Activated naive CD4-positive, alpha-beta T cell treated with anti-CD3 and anti-CD28 coated beads, Interleukin-2, amount 50 U/mL, for 72 hours (primary cell): Measurements from ENCODE around the gene EBI3. TPM values are rescaled to one million over a fixed set of nuclear protein-coding genes. Genes with fewer than 3 reads are reported as not detected.
A peak's percentile ranks its signal among the peaks of the same experiment; 100 is the strongest.
"Not testable (repeated sequence)": the region's sequence is repeated elsewhere in the genome, so short reads cannot be mapped to it uniquely, and the experiment has no call there.

Source experiments
- ATAC-seq, 2 donors: fragments of 150-1000 bp; cut with Tn5 transposase; 2 replicates each; pipeline ENCODE4 v1.10.0; 2021; ENCODE audit warnings: mild to moderate bottlenecking in 2 of 2, moderate library complexity in 2 of 2
- DNase-seq, 2 donors: peaks; one replicate each; pipeline ENCODE4 v3.0.0; 2021 to 2022; ENCODE audit warnings: low spot score in 2 of 2
- H3K27ac Mint-ChIP-seq, 2 donors: one replicate each; pipeline ENCODE4 v1.8.0; 2022; ENCODE audit warnings: mild to moderate bottlenecking in 2 of 2, mixed read lengths in 2 of 2
- H3K36me3 Mint-ChIP-seq, 2 donors: one replicate each; pipeline ENCODE4 v1.8.0; 2022; ENCODE audit warnings: mixed read lengths in 2 of 2
- H3K9me3 Mint-ChIP-seq, 2 donors: one replicate each; pipeline ENCODE4 v1.8.0; 2022; ENCODE audit warnings: mixed read lengths in 2 of 2
- total RNA-seq, 2 donors: library from RNA; stranded (reverse); gene quantifications; one replicate each; pipeline ENCODE4 v1.2.3, GENCODE V29; 2022

Gene EBI3
- total RNA-seq, 2 donors from 2014 or later: 1.4 to 34.9 TPM

DNA sequence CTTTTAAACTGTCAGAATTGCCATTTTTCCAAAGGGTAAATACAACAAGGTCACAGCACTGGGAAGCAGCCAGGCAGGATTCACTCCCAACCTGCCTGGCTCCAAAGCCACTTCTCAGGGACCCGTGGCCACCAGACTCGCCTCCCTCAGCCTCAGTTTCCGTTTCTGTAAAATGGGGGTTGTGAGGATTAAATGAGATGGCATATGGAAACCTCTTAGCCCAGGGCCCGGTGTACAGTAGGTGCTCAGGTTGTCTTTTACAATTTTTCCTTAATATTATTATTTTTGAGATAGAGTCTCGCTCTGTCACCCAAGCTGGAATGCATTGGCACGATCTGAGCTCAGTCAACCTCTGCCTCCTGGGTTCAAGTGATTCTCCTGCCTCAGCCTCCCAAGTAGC is 27.7 kb downstream of the EBI3 start:
- no peak for ATAC-seq
- peaks cover 20 to 33% of the 10 kb centered on the region in 2 donors for H3K36me3 Mint-ChIP-seq
- no peak overlapping the region for H3K27ac Mint-ChIP-seq
- H3K9me3 Mint-ChIP-seq: peaks cover 0 to 7% of the 10 kb centered on the region in 2 donors
- no peak for DNase-seq

DNA sequence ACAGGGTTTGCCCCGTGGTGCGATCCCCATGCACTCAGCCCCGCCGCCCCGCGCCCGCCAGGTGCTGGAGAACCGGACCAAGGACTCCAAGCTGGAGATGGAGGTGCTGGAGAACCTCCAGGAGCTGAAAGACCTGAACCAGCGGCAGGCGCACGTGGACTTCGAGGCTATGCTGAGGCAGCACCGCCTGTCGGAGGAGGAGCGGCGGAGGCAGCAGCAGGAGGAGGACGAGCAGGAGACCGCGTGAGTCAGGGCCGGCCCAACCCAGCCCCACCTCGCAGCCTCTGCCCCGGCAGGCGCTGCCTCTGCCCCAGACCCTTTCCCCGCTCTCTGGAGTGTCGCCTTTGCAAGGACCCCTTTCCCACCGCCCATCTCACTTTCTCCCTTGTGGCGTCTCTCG is 28.9 kb downstream of the EBI3 start:
- Mint-ChIP-seq H3K9me3 (peaks cover 0 to 7% of the 10 kb centered on the region in 2 donors), H3K36me3 (peaks cover 20 to 29% of the 10 kb centered on the region in 2 donors), H3K27ac (no peak overlapping the region)
- no peak for DNase-seq
- ATAC-seq: peak in 1 of 2 donors; percentile 39

DNA sequence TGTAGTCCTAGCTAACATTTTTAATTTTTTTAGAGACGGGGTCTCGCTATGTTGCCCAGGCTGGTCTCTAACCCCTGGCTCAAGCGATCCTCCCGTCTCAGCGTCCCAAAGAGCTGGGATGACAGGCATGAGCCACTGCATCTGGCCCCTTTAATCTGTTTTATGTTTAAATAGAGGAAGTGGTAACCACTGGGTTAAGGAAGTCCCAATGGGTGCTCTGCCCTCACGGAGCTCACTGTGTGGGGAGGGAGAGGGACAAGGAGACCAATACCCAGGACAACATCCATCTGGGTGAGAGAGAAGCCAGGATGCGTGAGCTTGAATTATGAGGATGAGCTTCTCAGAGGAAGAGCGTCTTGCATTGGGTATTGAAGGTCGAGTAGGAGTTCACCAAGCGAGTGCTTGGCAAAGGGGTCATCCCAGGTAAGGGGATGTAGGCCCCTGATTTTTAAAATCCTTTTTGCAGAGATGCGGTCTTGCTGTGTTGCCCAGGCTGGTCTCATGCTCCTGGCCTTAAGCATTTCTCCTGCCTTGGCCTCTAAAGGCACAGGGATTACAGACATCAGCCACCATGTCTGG is 31.4 kb downstream of the EBI3 start:
- Mint-ChIP-seq H3K36me3 (peaks cover 10 to 13% of the 10 kb centered on the region in 2 donors), H3K9me3 (no peaks in the 10 kb centered on the region), H3K27ac (peak overlapping the region in 1 of 2 donors; percentile 32)
- ATAC-seq (no peak), DNase-seq (no peak)

DNA sequence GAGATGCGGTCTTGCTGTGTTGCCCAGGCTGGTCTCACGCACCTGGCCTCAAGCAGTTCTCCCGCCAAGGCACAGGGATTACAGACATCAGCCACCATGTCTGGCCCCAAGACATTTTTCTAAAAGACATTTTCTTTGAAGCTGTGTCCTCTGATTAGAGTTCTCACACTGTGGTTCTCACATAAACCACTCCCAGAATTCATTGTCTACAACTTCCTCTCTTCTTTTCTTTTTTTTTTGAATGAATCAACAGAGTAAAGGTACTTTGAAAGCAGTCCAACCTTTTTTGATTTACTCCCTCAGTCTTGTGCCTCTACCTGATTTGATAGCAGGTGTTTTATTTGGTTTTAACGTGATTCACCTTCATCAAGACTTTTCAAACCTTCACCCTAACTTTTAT is 35.5 kb downstream of the EBI3 start:
- Mint-ChIP-seq H3K27ac (peak overlapping the region; percentile 76 to 91), H3K36me3 (peaks cover 0 to 5% of the 10 kb centered on the region in 2 donors), H3K9me3 (no peaks in the 10 kb centered on the region)
- ATAC-seq (no peak), DNase-seq (no peak)

DNA sequence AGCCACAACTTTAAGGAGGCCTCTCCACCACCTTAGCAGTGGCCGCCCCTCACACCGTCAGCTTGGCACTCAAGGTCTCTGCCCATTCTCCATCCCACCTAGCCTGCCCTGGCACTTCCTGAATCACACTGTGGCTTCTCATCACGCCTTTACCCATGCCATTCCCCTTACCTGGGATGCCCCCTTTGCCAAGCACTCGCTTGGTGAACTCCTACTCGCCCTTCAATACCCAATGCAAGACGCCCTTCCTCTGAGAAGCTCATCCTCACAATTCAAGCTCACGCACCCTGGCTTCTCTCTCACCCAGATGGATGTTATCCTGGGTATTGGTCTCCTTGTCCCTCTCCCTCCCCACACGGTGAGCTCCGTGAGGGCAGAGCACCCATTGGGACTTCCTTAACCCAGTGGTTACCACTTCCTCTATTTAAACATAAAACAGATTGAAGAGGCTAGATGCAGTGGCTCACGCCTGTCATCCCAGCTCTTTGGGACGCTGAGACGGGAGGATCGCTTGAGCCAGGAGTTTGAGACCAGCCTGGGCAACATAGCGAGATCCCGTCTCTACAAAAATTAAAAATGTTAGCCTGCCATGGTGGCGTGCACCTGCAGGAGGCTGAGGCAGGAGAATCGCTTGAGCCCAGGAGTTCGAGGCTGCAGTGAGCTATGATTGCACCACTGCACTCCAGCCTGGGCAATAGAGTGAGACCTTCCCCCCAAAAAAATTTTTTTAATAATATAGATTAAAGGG is 37.1 kb downstream of the EBI3 start:
- H3K9me3 Mint-ChIP-seq: no peaks in the 10 kb centered on the region

DNA sequence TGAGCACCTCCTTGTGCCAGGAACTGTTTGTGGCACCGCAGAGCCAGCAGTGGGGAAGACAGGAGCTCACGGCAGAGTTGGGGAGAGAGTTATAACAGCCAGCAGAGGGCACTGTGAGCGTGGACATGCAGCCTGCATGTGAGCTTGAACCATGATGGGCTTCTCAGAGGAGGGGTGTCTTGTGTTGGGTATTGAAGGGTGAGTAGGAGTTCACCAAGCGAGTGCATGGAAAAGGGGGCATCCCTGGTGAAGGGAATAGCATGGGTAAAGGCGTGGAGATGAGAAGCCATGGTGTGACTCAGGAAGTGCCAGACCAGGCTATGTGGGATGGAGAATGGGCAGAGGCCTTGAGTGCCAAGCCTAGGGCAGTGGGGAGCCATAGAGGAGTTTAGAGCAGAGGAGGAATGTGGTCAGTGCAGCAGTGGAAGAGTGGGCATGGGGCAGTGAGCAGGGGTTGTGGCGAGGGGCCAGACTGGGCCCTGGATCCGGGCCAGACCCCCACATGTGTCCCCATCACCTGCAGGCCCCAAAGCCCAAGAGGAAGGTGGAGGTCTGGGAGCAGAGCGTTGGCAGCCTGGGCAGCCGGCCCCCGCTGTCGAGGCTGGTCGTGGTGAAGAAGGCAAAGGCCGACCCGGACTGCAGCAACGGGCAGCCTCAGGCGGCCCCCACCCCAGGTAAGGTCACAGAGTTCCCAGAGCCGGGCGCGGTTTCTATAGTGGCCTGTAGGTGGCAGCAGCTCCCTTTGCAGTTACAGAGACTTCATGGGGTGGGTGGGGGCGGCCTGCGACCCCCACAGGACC is 38.0 kb downstream of the EBI3 start:
- Mint-ChIP-seq H3K36me3 (peaks cover 0 to 5% of the 10 kb centered on the region in 2 donors), H3K27ac (peak overlapping the region; percentile 1 to 59), H3K9me3 (no peaks in the 10 kb centered on the region)
- DNase-seq (peak in 1 of 2 donors; percentile 78), ATAC-seq (peak; percentile 75 to 77)

More for the DNA sequence above, 37.1 kb downstream of the EBI3 start:
- peaks cover 0 to 5% of the 10 kb centered on the region in 2 donors for H3K36me3 Mint-ChIP-seq
- peak overlapping the region in 1 of 2 donors; percentile 59 for H3K27ac Mint-ChIP-seq
- no peak for DNase-seq
- ATAC-seq: no peak

DNA sequence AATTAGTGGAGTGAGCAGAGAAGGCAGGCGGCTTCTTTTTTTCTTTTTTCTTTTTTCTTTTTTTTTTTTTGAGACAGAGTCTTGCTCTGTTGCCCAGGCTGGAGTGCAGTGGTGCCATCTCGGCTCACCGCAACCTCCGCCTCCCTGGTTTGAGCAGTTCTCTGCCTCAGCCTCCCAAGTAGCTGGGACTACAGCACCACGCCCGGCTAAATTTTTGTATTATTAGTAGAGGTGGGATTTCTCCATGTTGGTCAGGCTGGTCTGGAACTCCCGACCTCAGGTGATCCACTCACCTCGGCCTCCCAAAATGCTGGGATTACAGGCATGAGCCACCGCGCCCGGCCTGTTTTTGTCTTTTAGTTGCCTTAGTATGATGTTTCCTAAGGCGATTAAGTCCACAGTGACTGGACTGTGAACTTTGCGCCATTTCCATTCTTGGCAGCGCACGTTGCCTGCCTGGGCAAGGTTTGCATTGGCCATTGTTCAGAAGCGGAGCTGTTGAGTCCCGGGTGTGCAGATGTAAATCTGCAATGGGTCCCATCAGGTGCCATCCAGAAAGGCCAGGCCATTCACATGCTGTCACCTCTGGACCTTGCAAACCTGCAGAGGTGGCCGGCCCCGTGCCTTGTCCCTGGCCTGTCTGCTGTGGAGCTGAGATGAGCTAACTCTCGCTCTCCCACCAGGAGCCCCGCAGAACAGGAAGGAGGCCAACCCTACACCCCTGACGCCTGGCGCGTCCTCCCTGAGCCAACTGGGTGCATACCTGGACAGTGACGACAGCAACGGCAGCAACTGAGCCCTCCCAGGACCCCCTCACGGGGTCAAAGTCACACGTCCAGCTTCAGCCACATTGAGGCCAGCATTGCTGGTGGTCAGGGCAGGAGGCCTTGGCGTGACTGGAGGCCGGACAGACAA is 38.8 kb downstream of the EBI3 start:
- ATAC-seq (no peak), DNase-seq (no peak)
- no peak overlapping the region for H3K27ac Mint-ChIP-seq
- H3K36me3 Mint-ChIP-seq: peaks cover 0 to 5% of the 10 kb centered on the region in 2 donors
- no peaks in the 10 kb centered on the region for H3K9me3 Mint-ChIP-seq

DNA sequence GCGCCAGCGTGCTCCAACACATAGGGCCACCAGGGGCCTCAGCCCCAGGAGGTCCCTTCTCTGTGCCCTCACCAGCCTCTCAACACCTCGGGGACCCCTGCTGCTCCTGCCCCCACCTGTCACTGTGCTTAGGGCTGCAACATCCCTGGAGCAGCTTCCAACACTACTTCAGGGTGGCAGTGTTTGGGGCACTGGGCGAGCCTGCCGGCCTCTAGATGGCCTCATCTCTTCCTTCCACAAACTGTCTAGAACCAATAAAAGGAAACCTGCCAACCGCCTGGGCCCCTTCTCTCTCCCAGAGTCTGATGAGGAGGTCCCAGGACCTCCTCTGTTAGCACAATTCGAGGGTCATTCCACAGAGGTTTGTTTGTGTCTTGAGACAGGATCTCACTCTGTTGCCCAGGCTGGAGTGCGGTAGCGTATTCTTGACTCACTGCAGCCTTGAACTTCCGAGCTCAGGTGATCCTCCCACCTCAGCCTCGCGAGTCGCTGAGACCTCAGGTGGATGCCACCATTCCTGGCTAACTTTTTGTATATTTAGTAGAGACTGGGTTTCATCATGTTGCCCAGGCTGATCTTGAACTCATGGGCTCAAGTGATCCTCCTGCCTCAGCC is 39.6 kb downstream of the EBI3 start:
- ATAC-seq (no peak), DNase-seq (no peak)
- H3K9me3 Mint-ChIP-seq: no peaks in the 10 kb centered on the region
- H3K27ac Mint-ChIP-seq: peak overlapping the region in 1 of 2 donors; percentile 60
- peaks cover 0 to 5% of the 10 kb centered on the region in 2 donors for H3K36me3 Mint-ChIP-seq

DNA sequence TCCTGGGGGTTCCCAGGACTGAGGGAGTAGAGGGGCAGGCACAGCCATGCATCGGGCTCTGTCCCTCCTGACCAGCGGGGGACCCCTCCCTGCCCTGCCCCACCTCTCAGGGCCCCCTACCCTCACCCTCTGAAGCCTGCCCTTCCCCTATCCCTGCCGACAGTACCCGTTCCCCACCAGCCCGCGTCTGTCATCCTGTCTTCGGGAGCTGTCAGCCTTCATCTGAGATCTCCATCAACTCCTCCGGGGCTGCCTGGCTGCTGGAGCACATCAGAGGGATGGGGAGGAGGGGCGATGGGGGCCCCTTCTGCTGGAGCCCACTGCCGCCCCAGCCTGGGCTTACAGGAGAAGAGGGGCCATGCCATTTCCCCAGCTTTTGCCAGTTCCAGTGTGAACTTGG is 43.6 kb downstream of the EBI3 start:
- H3K27ac Mint-ChIP-seq: no peak overlapping the region
- DNase-seq (no peak), ATAC-seq (no peak)
- H3K36me3 Mint-ChIP-seq: peaks cover 0 to 5% of the 10 kb centered on the region in 2 donors
- no peaks in the 10 kb centered on the region for H3K9me3 Mint-ChIP-seq

DNA sequence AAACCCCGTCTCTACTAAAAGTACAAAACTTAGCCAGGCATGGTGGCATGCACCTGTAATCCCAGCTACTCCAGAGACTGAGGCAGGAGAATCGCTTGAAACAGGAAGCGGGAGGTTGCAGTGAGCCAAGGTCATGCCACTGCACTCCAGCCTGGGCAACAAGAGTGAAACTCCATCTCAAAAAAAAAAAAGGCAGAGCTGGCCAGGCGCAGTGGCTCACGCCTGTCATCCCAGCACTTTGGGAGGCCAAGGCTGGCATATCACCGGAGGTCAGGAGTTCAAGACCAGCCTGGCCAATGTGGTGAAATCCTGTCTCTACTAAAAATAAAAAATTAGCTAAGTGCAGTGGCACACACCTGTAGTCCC is 45.0 kb downstream of the EBI3 start:
- ATAC-seq, H3K9me3 Mint-ChIP-seq, H3K36me3 Mint-ChIP-seq, DNase-seq, H3K27ac Mint-ChIP-seq: not testable (repeated sequence)

DNA sequence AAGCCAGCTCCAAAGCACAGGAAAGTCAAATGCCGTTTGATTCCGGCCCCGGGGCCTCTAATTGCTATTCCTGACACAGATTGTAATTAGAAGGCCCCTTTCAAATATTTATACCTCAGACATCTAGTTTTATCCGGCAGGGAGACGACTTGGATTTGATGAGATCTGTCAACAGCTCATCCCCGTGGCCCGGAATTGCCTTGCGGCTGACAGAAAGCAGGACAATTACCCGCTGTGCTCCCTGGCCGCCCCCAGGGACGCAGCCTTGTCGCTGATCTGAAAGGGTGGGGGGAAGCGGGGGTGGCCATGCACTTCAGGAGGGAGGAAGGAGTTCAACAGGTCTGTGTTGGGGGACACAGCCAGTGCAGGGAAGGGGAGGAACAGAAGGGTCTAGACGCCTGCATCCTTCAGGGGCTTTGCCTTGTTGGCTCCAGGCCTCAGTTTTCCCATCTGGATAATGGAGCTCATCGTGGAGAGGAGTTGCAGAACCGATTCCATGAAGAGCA is 47.9 kb downstream of the EBI3 start:
- DNase-seq (no peak), ATAC-seq (no peak)
- no peaks in the 10 kb centered on the region for H3K9me3 Mint-ChIP-seq
- H3K27ac Mint-ChIP-seq: no peak overlapping the region
- H3K36me3 Mint-ChIP-seq: peaks cover 0 to 4% of the 10 kb centered on the region in 2 donors

DNA sequence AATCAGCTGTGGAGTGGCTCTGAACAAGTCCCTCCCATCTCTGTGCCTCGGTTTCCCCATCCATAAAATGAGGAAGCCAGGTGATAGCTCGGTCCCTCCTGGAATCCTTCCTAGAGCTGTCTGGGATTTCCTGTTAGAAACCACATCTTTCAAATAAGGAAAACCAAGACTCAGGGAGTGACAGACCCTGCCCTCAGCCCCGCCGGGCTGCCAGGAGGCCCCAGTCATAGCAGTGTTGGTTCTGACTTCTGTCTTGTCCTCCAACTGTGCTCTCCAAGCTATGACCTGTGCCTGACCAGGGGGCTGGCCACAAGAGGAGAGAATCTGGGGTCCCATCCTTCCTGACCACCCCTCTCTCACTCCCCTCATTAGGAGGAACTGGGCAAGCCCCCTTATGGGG is 48.7 kb downstream of the EBI3 start:
- Mint-ChIP-seq H3K36me3 (peaks cover 0 to 4% of the 10 kb centered on the region in 2 donors), H3K9me3 (no peaks in the 10 kb centered on the region), H3K27ac (no peak overlapping the region)
- DNase-seq: no peak
- ATAC-seq: no peak

DNA sequence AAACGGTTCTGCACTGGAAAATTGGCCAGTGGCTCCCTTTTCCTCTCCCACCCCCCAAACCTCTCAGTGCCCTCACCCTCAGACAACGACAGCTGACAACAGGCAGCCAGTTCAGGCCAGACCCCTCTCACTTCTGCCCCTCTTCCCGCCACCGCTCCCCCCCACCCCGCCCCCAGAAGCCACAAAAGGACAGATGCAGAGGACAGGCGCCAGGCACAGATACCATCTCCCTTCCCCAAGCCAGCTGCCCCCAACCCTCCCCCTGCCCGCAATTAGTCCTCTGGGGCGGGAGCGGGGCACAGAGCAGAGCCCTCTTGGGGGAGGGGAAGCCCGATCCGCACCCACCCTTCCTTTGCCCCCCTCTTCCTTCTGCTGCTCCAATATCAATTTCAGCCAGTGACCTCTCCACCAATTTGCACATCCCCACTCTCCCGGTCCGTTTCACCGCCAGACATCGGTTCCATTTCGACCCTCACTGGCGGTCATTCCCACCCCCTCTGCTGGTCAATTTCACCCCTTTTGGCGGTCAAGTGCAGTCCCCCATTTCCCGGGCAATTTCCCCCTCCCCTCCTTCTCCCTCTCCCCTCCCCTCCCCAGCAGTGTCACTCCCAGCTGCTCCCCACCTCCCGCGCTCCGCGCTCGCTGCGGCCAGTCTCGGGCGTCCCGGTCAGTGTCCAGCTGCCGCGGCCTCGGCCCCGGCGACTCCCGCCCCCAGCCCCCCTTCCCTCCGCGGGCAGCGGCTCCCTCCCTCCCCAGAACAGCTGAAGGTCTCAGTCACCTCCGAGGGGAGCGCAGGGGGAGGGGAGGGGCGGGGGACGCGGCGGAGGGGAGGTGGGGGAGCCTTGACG is 49.3 kb downstream of the EBI3 start, which contains the start of gene SHD:
SHD (plus strand) TSS at position 848 of the 848 bp plus-strand sequence. CDS start 798 bp downstream, outside the sequence.
- no peak for DNase-seq
- no peak for ATAC-seq
- no peaks in the 10 kb centered on the region for H3K9me3 Mint-ChIP-seq
- H3K27ac Mint-ChIP-seq: no peak within 1 kb of the TSS
- H3K36me3 Mint-ChIP-seq: peaks cover 0 to 4% of the 10 kb centered on the region in 2 donors

DNA sequence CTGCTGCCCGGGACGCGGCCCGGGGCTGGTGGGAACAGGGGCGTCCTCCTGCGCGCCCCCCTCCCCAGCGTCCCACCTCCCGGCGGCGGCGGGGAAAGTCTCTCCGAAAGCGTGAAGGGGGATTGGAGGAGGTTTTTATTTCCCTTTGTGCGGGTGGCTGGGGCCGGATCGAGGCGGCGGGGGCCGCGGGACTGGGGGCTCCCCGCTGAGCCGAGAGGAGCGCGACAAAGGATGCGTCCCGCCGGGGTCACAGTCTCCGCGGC is 49.9 kb downstream of the EBI3 start:
- H3K9me3 Mint-ChIP-seq: no peaks in the 10 kb centered on the region
- no peak for DNase-seq
- H3K27ac Mint-ChIP-seq: no peak overlapping the region
- ATAC-seq: no peak
- peaks cover 0 to 4% of the 10 kb centered on the region in 2 donors for H3K36me3 Mint-ChIP-seq
